Measurements from ENCODE around the gene SLC12A7. TPM values are rescaled to one million over a fixed set of nuclear protein-coding genes. Genes with fewer than 3 reads are reported as not detected.
"Not testable (repeated sequence)": the region's sequence is repeated elsewhere in the genome, so short reads cannot be mapped to it uniquely, and the experiment has no call there.

Gene SLC12A7
- total and polyA plus RNA-seq, 2 donors: 12.2 to 23.5 TPM

DNA sequence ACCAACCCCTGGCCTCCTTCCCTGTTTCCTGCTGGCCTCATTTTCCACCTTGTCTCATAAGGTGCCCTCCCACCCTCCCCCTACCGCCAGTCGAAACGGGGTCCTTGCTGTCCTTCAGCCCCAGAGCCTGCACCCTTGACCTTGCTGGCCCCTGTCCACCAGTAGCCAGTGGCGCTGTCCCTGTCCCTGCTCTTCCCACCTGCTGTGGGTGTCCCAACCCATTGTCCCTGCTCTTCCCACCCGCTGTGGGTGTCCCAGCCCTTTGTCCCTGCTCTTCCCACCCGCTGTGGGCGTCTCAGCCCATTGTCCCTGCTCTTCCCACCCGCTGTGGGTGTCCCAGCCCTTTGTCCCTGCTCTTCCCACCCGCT lies 89.9 kb downstream of the SLC12A7 start:
- WGBS: 83% methylated on average over 9 of the region's 9 CpGs
- H3K4me1 ChIP-seq (ENCODE audit: control insufficient read depth in 2 of 2, insufficient read depth in 2 of 2, low read length in 2 of 2): not testable (repeated sequence)

DNA sequence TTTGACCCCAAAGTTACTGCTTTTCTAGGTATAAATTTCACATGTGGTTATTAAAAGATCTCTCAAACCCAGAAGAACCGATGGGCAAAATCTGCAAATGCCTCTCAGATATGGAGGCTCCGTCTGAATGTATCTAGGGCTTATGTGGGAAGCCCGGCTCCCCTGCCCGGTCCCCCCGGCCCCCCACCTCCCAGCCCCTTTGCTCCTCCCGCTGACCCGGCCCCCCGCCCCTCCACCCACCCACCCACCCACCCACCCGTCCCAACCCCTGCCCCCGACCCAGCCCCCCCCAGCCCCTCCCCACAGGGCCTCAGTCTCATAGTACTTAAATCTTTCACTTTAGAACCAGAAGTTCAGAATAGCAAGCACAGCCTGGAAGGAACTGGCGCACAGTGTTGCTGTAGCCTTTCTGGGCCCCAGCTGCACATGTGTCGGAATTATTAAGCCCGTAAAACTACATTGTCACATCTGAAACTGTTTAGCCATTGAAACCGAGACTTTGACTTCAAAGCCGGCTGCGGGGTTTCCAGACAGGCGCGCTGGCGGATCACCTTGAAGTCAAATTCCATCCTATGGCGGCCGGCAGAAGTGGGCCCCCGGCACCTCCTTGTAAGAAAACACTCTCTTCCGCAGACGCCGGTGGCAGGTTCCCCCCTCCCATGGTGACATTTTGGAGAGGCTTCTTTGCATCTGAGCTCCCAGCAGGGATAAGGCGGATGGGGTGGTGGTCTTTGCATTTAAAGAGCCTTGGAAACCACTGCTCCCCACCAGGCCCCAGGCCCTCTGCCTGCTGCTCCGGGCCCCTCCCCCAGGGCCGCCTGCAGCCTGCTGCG lies 90.5 kb downstream of the SLC12A7 start:
- Histone ChIP-seq H3K27ac (ENCODE audit: low read depth in 1 of 2, low read length in 1 of 2) (no peak overlapping the region), H3K4me1 (ENCODE audit: control insufficient read depth in 2 of 2, insufficient read depth in 2 of 2, low read length in 2 of 2) (peaks cover 0 to 6% of the 10 kb centered on the region in 2 donors), H3K4me3 (ENCODE audit: low read length in 2 of 2) (no peak overlapping the region), H3K36me3 (ENCODE audit: control insufficient read depth in 2 of 2, insufficient read depth in 2 of 2, low read length in 1 of 2) (peaks cover 0 to 7% of the 10 kb centered on the region in 2 donors), H3K9me3 (ENCODE audit: control insufficient read depth in 2 of 2, insufficient read depth in 1 of 2, low read length in 1 of 2) (no peaks in the 10 kb centered on the region), H3K27me3 (ENCODE audit: control insufficient read depth in 2 of 2, insufficient read depth in 1 of 2, low read length in 1 of 2) (no peaks in the 10 kb centered on the region)
- WGBS: 72% methylated on average over 29 of the region's 29 CpGs
- DNase-seq (ENCODE audit: low read depth in 6 of 9, low spot score in 9 of 9): peak in 1 of 9 donors; percentile 25

More for the DNA sequence above, 89.9 kb downstream of the SLC12A7 start:
- H3K27me3 ChIP-seq (ENCODE audit: control insufficient read depth in 2 of 2, insufficient read depth in 1 of 2, low read length in 1 of 2); H3K27ac ChIP-seq (ENCODE audit: low read depth in 1 of 2, low read length in 1 of 2); H3K4me3 ChIP-seq (ENCODE audit: low read length in 2 of 2); DNase-seq (ENCODE audit: low read depth in 6 of 9, low spot score in 9 of 9); H3K9me3 ChIP-seq (ENCODE audit: control insufficient read depth in 2 of 2, insufficient read depth in 1 of 2, low read length in 1 of 2); H3K36me3 ChIP-seq (ENCODE audit: control insufficient read depth in 2 of 2, insufficient read depth in 2 of 2, low read length in 1 of 2): not testable (repeated sequence)

DNA sequence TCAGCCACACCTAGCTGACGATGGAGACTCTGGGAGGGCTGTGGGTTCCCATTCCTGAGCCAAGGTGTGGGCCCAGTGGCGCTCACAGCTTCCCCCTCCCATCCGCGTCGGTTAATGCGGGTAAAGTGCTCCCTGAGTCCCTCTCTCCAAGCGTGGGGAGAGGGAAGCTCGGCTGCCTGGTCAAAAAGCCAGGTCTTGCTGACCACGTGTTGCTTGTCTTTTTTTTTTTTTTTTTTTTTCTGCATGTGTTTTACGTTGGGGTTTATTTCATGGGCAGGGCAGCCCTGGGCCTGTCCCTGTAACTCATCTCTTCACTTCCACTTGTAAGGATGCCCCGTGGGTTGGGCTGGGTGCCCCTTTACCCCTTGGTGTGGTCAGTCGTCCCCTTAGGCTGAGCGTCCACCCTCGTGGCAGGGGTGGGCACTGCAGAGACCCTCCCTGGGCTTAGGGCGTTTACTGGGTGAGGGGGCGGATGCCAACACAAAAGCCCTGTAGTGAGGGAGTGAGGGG lies 91.4 kb downstream of the SLC12A7 start:
- H3K27ac ChIP-seq (ENCODE audit: low read depth in 1 of 2, low read length in 1 of 2): no peak overlapping the region
- H3K36me3 ChIP-seq (ENCODE audit: control insufficient read depth in 2 of 2, insufficient read depth in 2 of 2, low read length in 1 of 2): peaks cover 0 to 13% of the 10 kb centered on the region in 2 donors
- H3K27me3 ChIP-seq (ENCODE audit: control insufficient read depth in 2 of 2, insufficient read depth in 1 of 2, low read length in 1 of 2): no peaks in the 10 kb centered on the region
- DNase-seq (ENCODE audit: low read depth in 6 of 9, low spot score in 9 of 9): no peak
- no peak overlapping the region for H3K4me3 ChIP-seq (ENCODE audit: low read length in 2 of 2)
- peaks cover 0 to 6% of the 10 kb centered on the region in 2 donors for H3K4me1 ChIP-seq (ENCODE audit: control insufficient read depth in 2 of 2, insufficient read depth in 2 of 2, low read length in 2 of 2)
- no peaks in the 10 kb centered on the region for H3K9me3 ChIP-seq (ENCODE audit: control insufficient read depth in 2 of 2, insufficient read depth in 1 of 2, low read length in 1 of 2)
- 92% methylated on average over 16 of the region's 16 CpGs for WGBS

DNA sequence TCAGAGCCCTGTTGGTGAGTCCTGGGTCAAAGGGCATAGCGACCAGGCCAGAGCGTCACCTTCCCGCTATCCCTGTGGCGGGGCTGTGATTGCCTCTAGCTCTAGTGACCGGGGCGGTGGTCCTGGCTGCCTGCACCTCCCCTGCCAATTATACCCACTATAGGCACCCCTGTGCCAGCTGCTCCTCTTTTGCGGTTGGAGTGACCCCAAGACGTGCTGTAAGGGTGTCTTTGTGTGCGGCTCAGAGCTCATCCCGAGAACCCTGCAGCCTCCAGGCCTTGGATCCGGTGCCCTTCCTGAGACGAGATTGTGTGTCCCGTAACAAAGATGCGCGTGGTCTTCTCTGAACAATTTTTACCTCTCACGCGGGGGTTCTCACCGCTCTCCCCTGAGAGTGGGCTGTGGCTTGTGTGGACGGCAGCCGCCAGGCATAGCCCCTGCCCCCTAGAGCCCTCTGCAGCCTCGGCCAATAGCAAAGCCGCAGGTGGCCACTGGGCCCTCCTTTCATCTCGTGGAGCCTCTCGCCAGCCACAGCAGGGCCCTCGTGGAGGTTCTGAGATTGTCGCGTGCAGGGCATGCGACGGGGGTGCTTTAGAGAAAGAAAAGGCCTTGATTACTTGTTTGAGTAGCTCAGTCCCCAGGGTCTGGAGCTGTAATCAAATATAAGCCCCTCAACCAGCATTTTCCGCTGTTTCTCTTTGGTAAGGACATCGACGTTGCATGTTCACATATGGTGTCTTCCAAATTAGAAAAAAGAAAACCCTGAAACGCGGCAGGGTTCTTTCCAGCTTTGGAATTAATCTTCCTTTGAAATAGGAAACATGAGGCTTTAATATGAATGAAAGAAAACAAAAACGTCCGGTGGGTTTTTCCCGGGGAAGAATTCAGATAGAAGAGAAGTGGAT lies 92.6 kb downstream of the SLC12A7 start:
- Histone ChIP-seq H3K4me3 (ENCODE audit: low read length in 2 of 2) (no peak overlapping the region), H3K27ac (ENCODE audit: low read depth in 1 of 2, low read length in 1 of 2) (no peak overlapping the region), H3K9me3 (ENCODE audit: control insufficient read depth in 2 of 2, insufficient read depth in 1 of 2, low read length in 1 of 2) (no peaks in the 10 kb centered on the region), H3K36me3 (ENCODE audit: control insufficient read depth in 2 of 2, insufficient read depth in 2 of 2, low read length in 1 of 2) (peaks cover 2 to 21% of the 10 kb centered on the region in 2 donors), H3K27me3 (ENCODE audit: control insufficient read depth in 2 of 2, insufficient read depth in 1 of 2, low read length in 1 of 2) (no peaks in the 10 kb centered on the region), H3K4me1 (ENCODE audit: control insufficient read depth in 2 of 2, insufficient read depth in 2 of 2, low read length in 2 of 2) (peaks cover 0 to 6% of the 10 kb centered on the region in 2 donors)
- no peak for DNase-seq (ENCODE audit: low read depth in 6 of 9, low spot score in 9 of 9)
- WGBS: 92% methylated on average over 37 of the region's 37 CpGs

DNA sequence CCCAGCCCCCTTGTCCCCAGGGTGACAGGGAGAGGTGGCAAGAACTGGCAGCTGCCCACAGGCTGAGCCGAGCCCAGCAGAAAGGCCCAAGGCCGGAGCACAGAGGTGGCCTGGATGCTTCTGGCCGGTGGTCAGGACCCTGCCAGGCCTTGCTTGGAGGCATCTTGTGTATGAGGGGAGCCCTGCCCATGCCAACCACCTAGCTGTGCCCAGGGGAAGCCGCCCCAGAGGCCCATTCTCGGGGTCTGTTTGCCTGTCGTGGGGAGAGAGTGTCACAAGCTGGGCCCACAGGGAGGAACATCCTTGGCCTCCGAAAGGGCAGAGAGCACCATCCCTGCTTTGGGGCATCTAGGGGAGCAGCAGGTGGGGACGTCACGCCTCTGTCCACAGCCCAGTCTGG lies 93.3 kb downstream of the SLC12A7 start:
- DNase-seq (ENCODE audit: low read depth in 6 of 9, low spot score in 9 of 9): no peak
- Histone ChIP-seq H3K36me3 (ENCODE audit: control insufficient read depth in 2 of 2, insufficient read depth in 2 of 2, low read length in 1 of 2) (peaks cover 2 to 23% of the 10 kb centered on the region in 2 donors), H3K27me3 (ENCODE audit: control insufficient read depth in 2 of 2, insufficient read depth in 1 of 2, low read length in 1 of 2) (no peaks in the 10 kb centered on the region), H3K27ac (ENCODE audit: low read depth in 1 of 2, low read length in 1 of 2) (no peak overlapping the region), H3K9me3 (ENCODE audit: control insufficient read depth in 2 of 2, insufficient read depth in 1 of 2, low read length in 1 of 2) (no peaks in the 10 kb centered on the region), H3K4me1 (ENCODE audit: control insufficient read depth in 2 of 2, insufficient read depth in 2 of 2, low read length in 2 of 2) (peaks cover 0 to 6% of the 10 kb centered on the region in 2 donors), H3K4me3 (ENCODE audit: low read length in 2 of 2) (no peak overlapping the region)
- 97% methylated on average over 9 of the region's 9 CpGs for WGBS

DNA sequence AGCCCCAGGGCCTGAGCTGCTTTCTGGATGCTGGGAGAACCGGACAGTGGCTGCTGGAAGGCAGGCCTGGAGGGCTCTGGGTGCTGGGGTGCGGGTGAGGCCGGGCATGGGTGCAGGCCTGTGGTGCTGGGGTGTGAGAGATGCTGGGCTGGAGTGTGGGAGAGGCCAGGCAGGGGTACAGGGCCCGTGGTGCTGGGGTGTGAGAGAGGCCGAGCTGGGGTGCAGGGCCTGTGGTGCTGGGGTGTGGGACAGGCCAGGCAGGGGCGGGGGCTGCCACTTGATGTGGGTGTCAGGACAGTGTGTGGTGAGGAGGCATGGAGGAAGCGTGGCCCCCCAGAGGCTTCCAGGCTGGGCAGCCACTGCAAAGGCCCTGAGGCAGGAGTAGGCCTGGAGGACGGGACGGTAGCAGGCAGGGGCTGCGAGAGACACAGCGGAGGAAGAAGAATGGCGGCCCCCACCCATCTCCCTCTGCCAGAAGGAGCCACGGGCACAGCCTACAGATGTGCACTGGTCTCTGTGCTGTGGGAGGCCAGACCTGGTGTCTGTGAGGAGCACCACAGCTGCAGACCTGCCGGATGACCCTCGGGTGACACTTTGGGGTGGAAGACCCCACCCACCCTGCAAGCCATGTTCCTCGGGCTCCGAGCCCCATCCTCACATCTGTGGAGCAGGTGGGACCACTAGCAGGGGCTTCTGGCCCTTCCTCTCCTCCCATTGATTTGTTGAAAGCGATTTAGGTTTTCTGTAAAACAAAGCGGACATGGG lies 94.0 kb downstream of the SLC12A7 start:
- Histone ChIP-seq H3K4me3 (ENCODE audit: low read length in 2 of 2) (no peak overlapping the region), H3K9me3 (ENCODE audit: control insufficient read depth in 2 of 2, insufficient read depth in 1 of 2, low read length in 1 of 2) (no peaks in the 10 kb centered on the region), H3K27me3 (ENCODE audit: control insufficient read depth in 2 of 2, insufficient read depth in 1 of 2, low read length in 1 of 2) (no peaks in the 10 kb centered on the region), H3K36me3 (ENCODE audit: control insufficient read depth in 2 of 2, insufficient read depth in 2 of 2, low read length in 1 of 2) (peaks cover 4 to 23% of the 10 kb centered on the region in 2 donors), H3K4me1 (ENCODE audit: control insufficient read depth in 2 of 2, insufficient read depth in 2 of 2, low read length in 2 of 2) (peaks cover 0 to 6% of the 10 kb centered on the region in 2 donors), H3K27ac (ENCODE audit: low read depth in 1 of 2, low read length in 1 of 2) (no peak overlapping the region)
- 97% methylated on average over 19 of the region's 19 CpGs for WGBS
- DNase-seq (ENCODE audit: low read depth in 6 of 9, low spot score in 9 of 9): no peak

DNA sequence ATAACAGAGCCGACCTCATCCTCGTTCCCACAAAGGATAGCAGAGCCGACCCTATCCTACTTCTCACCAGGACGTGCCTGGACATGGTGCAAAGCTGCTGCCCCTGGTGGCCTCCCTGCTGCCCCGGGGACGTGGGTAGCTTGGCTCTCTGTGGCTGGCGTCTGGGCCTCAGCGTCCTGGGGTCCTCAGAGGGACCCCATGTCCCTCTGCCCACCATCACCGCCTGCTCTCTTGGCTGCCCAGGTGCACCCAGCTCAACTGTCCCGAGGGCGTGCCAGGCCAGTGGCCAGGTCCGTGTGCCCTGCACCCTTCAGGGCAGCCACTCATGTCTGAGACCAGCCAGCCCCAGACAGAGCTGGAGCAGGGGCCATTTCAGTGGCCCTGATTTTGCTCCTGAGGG lies 94.8 kb downstream of the SLC12A7 start:
- DNase-seq (ENCODE audit: low read depth in 6 of 9, low spot score in 9 of 9): no peak
- Histone ChIP-seq H3K4me3 (ENCODE audit: low read length in 2 of 2) (no peak overlapping the region), H3K27me3 (ENCODE audit: control insufficient read depth in 2 of 2, insufficient read depth in 1 of 2, low read length in 1 of 2) (no peaks in the 10 kb centered on the region), H3K9me3 (ENCODE audit: control insufficient read depth in 2 of 2, insufficient read depth in 1 of 2, low read length in 1 of 2) (no peaks in the 10 kb centered on the region), H3K27ac (ENCODE audit: low read depth in 1 of 2, low read length in 1 of 2) (no peak overlapping the region), H3K36me3 (ENCODE audit: control insufficient read depth in 2 of 2, insufficient read depth in 2 of 2, low read length in 1 of 2) (peaks cover 4 to 27% of the 10 kb centered on the region in 2 donors), H3K4me1 (ENCODE audit: control insufficient read depth in 2 of 2, insufficient read depth in 2 of 2, low read length in 2 of 2) (peaks cover 0 to 6% of the 10 kb centered on the region in 2 donors)
- WGBS: 93% methylated on average over 12 of the region's 12 CpGs

DNA sequence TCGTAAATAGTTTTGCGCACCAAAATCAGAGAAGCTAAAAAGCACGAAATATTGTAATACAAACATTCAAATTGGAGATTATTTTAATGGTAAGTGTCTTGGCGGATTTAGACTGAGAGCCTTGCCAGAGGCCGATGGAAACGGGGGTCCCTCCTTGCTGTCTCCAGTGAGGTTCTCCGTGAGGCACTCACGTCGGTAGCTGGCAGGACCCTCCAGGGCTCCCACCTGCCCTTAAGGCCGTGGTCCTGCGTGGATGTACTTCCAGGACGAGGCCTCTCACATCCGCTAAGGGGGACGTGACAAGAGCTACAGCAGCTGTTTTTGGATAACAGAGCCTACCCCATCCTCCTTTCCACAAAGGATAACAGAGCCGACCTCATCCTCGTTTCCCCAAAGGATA lies 95.4 kb downstream of the SLC12A7 start:
- Histone ChIP-seq H3K4me3 (ENCODE audit: low read length in 2 of 2) (no peak overlapping the region), H3K9me3 (ENCODE audit: control insufficient read depth in 2 of 2, insufficient read depth in 1 of 2, low read length in 1 of 2) (no peaks in the 10 kb centered on the region), H3K27me3 (ENCODE audit: control insufficient read depth in 2 of 2, insufficient read depth in 1 of 2, low read length in 1 of 2) (no peaks in the 10 kb centered on the region), H3K27ac (ENCODE audit: low read depth in 1 of 2, low read length in 1 of 2) (no peak overlapping the region), H3K4me1 (ENCODE audit: control insufficient read depth in 2 of 2, insufficient read depth in 2 of 2, low read length in 2 of 2) (peaks cover 0 to 2% of the 10 kb centered on the region in 2 donors), H3K36me3 (ENCODE audit: control insufficient read depth in 2 of 2, insufficient read depth in 2 of 2, low read length in 1 of 2) (peaks cover 4 to 31% of the 10 kb centered on the region in 2 donors)
- 96% methylated on average over 16 of the region's 16 CpGs for WGBS
- no peak for DNase-seq (ENCODE audit: low read depth in 6 of 9, low spot score in 9 of 9)
